Measurements from ENCODE around the gene KRT12. TPM values are rescaled to one million over a fixed set of nuclear protein-coding genes. Genes with fewer than 3 reads are reported as not detected.
"Not testable (repeated sequence)": the region's sequence is repeated elsewhere in the genome, so short reads cannot be mapped to it uniquely, and the experiment has no call there.

The KRT12 gene
- polyA plus RNA-seq, 12 donors: 0.07 to 2.8 (median 0.31) TPM; not detected in 5

DNA sequence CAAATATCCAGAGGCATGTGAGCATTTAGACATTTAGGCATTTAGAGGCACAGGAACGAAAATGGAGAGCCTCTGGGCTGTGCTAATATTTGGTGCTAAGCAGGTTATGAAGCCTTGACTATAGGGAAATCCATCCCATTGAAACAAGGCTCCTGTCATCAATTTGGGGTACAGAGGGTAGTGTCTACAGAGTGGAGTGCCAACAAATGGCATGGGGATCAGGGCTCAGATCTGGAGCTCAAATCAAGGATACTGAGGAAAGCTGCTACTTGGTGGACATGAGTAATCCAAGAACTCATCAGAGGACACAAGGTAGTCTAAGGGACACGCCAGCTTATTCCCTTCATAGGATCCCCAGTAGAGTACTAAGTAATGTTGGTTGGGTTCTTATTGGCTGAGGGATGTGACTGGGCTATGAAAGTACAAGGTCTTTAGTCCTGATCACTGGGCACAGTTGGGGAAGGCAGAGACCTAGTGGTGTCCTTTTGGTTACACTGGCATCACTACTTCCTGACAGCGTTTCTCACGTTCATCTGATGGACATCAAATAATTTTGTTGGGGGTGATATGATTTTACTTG lies 49.8 kb downstream of the KRT12 start:
- DNase-seq: no peak

DNA sequence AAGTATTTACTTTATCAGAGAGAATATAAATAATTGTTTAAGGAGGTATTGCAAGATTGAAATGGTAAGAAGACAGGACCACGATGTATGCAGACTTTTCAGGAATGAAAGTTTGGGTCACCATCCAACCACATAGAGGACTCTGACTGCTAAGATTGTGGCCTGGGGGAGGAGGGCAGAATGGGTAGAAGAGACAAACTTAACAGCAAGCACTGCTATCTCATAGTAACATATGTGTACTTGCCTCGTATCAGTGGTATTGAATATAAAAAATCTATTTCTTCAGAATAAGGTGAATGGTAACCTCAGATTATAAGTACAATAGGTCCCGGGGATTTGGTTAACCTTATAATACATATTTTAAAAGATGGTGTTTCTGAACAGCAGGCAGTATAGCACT lies 50.5 kb downstream of the KRT12 start:
- DNase-seq: no peak

DNA sequence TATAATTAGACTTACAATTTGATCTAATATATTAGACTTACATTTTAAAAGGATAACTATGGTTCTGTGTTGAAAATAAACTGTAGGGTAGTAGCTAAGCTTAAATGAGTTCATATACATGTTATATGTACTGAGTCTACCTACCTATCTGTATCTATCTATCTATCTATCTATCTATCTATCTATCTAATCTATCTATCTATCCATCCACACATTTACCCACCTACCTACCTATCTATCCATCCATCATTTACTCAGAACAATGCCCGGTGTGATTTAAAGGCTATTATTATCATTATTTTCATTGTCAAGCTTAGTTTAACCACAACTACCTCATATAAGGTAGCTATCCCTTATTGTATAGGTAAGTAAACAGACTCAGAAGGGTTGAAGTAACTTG lies 51.6 kb downstream of the KRT12 start:
- no peak for DNase-seq

DNA sequence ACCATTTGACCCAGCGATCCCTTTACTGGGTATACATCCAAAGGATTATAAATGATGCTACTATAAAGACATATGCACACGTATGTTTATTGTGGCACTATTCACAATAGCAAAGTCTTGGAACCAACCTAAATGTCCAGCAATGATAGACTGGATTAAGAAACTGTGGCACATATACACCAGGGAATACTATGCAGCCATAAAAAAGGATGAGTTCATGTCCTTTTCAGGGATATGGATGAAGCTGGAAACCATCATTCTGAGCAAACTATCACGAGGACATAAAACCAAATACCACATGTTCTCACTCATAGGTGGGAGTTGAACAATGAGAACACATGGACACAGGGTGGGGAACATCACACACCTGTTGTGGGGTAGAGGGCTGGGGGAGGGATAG lies 52.4 kb downstream of the KRT12 start:
- not testable (repeated sequence) for DNase-seq

DNA sequence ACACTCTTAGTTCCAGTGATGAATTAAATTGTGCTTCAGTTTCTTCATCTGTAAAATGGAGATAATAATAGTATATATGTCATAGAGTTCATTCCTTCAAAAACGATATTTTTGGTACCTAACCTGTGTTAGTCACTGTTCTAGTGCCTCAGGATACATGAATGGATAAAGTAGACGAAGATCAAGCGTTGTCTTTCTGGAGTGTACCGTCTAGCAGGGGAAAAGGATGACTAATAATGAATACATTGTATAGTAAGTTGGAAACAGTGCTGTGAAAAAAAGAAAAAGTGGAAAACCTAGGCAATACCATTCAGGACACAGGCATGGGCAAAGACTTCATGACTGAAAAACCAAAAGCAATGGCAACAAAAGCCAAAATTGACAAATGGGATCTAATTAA lies 53.2 kb downstream of the KRT12 start:
- no peak for DNase-seq

DNA sequence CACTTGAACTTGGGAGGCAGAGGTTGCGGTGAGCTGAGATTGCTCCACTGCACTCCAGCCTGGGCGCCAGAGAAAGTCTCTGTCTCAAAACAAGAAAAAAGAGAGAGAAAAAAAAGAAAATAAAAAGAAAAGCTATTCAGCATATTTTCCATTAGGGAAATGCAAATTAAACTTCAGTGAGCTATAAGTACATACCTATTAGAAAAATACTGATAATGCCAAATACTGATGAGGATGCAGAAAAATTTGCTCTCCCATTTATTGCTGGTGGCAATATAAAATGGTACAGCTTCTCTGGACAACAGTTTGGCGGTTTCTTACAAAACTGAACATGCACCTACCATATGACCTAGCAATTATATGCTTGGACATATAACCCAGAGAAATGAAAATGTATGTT lies 54.4 kb downstream of the KRT12 start:
- no peak for DNase-seq

Other genes starting within 250 kb of the KRT12 start
- gene SMARCE1, start 219.4 kb downstream of the KRT12 start, polyA plus RNA-seq (ENCODE audit: insufficient read length in 12 of 12): 100 to 1,000 TPM in 11 of 12 donors, not detected in 1; 112 to 222 (median 136) TPM
- gene KRT222, start 202.0 kb downstream of the KRT12 start, polyA plus RNA-seq (ENCODE audit: insufficient read length in 12 of 12): 1 to 10 TPM in 1 of 12 donors, under 1 TPM in 7, not detected in 4; 0.07 to 1.0 (median 0.19) TPM
- under 1 TPM in 1 of 12 donors, not detected in 11; 0.21 TPM for gene KRT24, start 163.5 kb downstream of the KRT12 start, polyA plus RNA-seq (ENCODE audit: insufficient read length in 12 of 12)
- under 1 TPM in 4 of 12 donors, not detected in 8; 0.15 to 0.33 (median 0.21) TPM for gene KRT25, start 111.9 kb downstream of the KRT12 start, polyA plus RNA-seq (ENCODE audit: insufficient read length in 12 of 12)
- not detected for gene KRT26, start 95.0 kb downstream of the KRT12 start, polyA plus RNA-seq (ENCODE audit: insufficient read length in 12 of 12)
- not detected for gene KRT27, start 84.7 kb downstream of the KRT12 start, polyA plus RNA-seq (ENCODE audit: insufficient read length in 12 of 12)
- not detected for gene KRT28, start 67.3 kb downstream of the KRT12 start, polyA plus RNA-seq (ENCODE audit: insufficient read length in 12 of 12)
- 1,000 to 10,000 TPM in 1 of 12 donors, 100 to 1,000 TPM in 2, 10 to 100 TPM in 8, not detected in 1; 26.9 to 1,201 (median 45.0) TPM for gene KRT10, start 44.6 kb downstream of the KRT12 start, polyA plus RNA-seq (ENCODE audit: insufficient read length in 12 of 12)
- 1 to 10 TPM in 1 of 12 donors, under 1 TPM in 4, not detected in 7; 0.07 to 1.9 (median 0.22) TPM for gene KRT20, start 18.0 kb upstream of the KRT12 start, polyA plus RNA-seq (ENCODE audit: insufficient read length in 12 of 12)
- gene KRT23, start 70.4 kb upstream of the KRT12 start, polyA plus RNA-seq (ENCODE audit: insufficient read length in 12 of 12): 10 to 100 TPM in 3 of 12 donors, under 1 TPM in 6, not detected in 3; 0.12 to 25.1 (median 0.44) TPM
- 10 to 100 TPM in 1 of 12 donors, 1 to 10 TPM in 9, not detected in 2; 2.3 to 12.3 (median 6.3) TPM for gene KRT39, start 99.7 kb upstream of the KRT12 start, polyA plus RNA-seq (ENCODE audit: insufficient read length in 12 of 12)
- 10 to 100 TPM in 5 of 12 donors, 1 to 10 TPM in 5, not detected in 2; 3.1 to 16.4 (median 11.0) TPM for gene KRT40, start 117.1 kb upstream of the KRT12 start, polyA plus RNA-seq (ENCODE audit: insufficient read length in 12 of 12)
- not detected for gene KRTAP3-3, start 126.9 kb upstream of the KRT12 start, polyA plus RNA-seq (ENCODE audit: insufficient read length in 12 of 12)
- gene KRTAP3-2, start 132.7 kb upstream of the KRT12 start, polyA plus RNA-seq (ENCODE audit: insufficient read length in 12 of 12): 1 to 10 TPM in 4 of 12 donors, under 1 TPM in 5, not detected in 3; 0.22 to 1.4 (median 0.86) TPM
- gene KRTAP3-1, start 141.9 kb upstream of the KRT12 start, polyA plus RNA-seq (ENCODE audit: insufficient read length in 12 of 12): not detected
- gene KRTAP1-5, start 160.0 kb upstream of the KRT12 start, polyA plus RNA-seq (ENCODE audit: insufficient read length in 12 of 12): not detected
- gene KRTAP1-4, start 163.0 kb upstream of the KRT12 start, polyA plus RNA-seq (ENCODE audit: insufficient read length in 12 of 12): not detected
- gene KRTAP1-3, start 167.7 kb upstream of the KRT12 start, polyA plus RNA-seq (ENCODE audit: insufficient read length in 12 of 12): not detected
- gene KRTAP1-1, start 174.2 kb upstream of the KRT12 start, polyA plus RNA-seq (ENCODE audit: insufficient read length in 12 of 12): not detected
- gene KRTAP2-1, start 180.1 kb upstream of the KRT12 start, polyA plus RNA-seq (ENCODE audit: insufficient read length in 12 of 12): not detected
- not detected for gene KRTAP2-2, start 188.0 kb upstream of the KRT12 start, polyA plus RNA-seq (ENCODE audit: insufficient read length in 12 of 12)
- under 1 TPM in 2 of 12 donors, not detected in 10; 0.49 to 0.57 TPM for gene KRTAP2-3, start 192.9 kb upstream of the KRT12 start, polyA plus RNA-seq (ENCODE audit: insufficient read length in 12 of 12)
- not detected for gene KRTAP2-4, start 198.7 kb upstream of the KRT12 start, polyA plus RNA-seq (ENCODE audit: insufficient read length in 12 of 12)
- gene KRTAP4-7, start 216.9 kb upstream of the KRT12 start, polyA plus RNA-seq (ENCODE audit: insufficient read length in 12 of 12): not detected
- gene KRTAP4-8, start 230.9 kb upstream of the KRT12 start, polyA plus RNA-seq (ENCODE audit: insufficient read length in 12 of 12): not detected
- not detected for gene KRTAP4-16, start 235.0 kb upstream of the KRT12 start, polyA plus RNA-seq (ENCODE audit: insufficient read length in 12 of 12)
- gene KRTAP4-9, start 238.2 kb upstream of the KRT12 start, polyA plus RNA-seq (ENCODE audit: insufficient read length in 12 of 12): not detected

All from muscle of arm (tissue), 12 donors.